ENCODE data around the gene BCL2L15. TPM values are rescaled to one million over a fixed set of nuclear protein-coding genes. Genes with fewer than 3 reads are reported as not detected.
A peak's percentile ranks its signal among the peaks of the same experiment; 100 is the strongest.

The BCL2L15 gene
- polyA plus RNA-seq, 1 donor from 2014 or later: not detected

GRCh38 chr1:113836534-113836933 lies 50.8 kb downstream of the BCL2L15 start:
- Mint-ChIP-seq H3K36me3 (peaks cover 2% of the 10 kb centered on the region), H3K9me3 (no peaks in the 10 kb centered on the region), H3K4me3 (no peak overlapping the region), H3K27ac (peak overlapping the region in 1 of 3 donors; percentile 19), H3K4me1 (peaks cover 2 to 13% (median 5%) of the 10 kb centered on the region in 3 donors), H3K27me3 (no peaks in the 10 kb centered on the region)

- peaks cover 2 to 12% (median 5%) of the 10 kb centered on the region in 3 donors for H3K4me1 Mint-ChIP-seq
- no peaks in the 10 kb centered on the region for H3K27me3 Mint-ChIP-seq
- H3K36me3 Mint-ChIP-seq: peaks cover 2% of the 10 kb centered on the region
- H3K4me3 Mint-ChIP-seq: no peak overlapping the region
- no peak overlapping the region for H3K27ac Mint-ChIP-seq
- H3K9me3 Mint-ChIP-seq: no peaks in the 10 kb centered on the region
Observed at GRCh38 chr1:113835686-113836290, 51.6 kb downstream of the BCL2L15 start.

DNA sequence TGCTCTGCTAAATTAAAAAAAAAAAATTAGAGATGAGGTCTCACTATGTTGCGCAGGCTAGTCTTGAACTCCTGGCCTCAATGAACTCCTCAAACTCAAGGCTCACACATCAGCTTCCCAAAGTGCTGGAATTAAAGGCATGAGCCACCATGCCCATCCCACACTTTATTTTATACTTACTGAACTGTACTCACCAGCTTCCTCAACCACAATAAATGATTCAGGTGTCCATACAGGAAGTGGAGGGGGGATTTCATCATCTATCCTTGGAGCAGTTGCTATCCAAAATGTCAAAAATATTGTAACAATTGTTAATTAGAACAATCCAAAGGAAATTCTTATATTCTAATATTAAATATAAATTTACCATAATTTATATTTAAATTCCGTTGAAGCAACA lies 52.7 kb downstream of the BCL2L15 start:
- Mint-ChIP-seq H3K27ac (no peak overlapping the region), H3K27me3 (no peaks in the 10 kb centered on the region), H3K4me1 (peaks cover 2 to 8% (median 3%) of the 10 kb centered on the region in 3 donors), H3K36me3 (no peaks in the 10 kb centered on the region), H3K4me3 (no peak overlapping the region), H3K9me3 (no peaks in the 10 kb centered on the region)

Other genes with a start within 250 kb of the BCL2L15 start
- gene PHTF1, start 128.1 kb downstream of the BCL2L15 start, polyA plus RNA-seq: 16.7 TPM
- gene RSBN1, start 75.1 kb downstream of the BCL2L15 start, polyA plus RNA-seq: 36.6 TPM
- gene PTPN22, start 15.9 kb downstream of the BCL2L15 start, polyA plus RNA-seq: 41.1 TPM
- 13.2 TPM for gene AP4B1, start 17.2 kb upstream of the BCL2L15 start, polyA plus RNA-seq
- gene DCLRE1B, start 17.7 kb upstream of the BCL2L15 start, polyA plus RNA-seq: 3.6 TPM
- gene HIPK1, start 41.7 kb upstream of the BCL2L15 start, polyA plus RNA-seq: 6.1 TPM
- gene OLFML3, start 91.9 kb upstream of the BCL2L15 start, polyA plus RNA-seq: not detected